H1 (cell line): ENCODE data around the gene NXPH1. TPM values are rescaled to one million over a fixed set of nuclear protein-coding genes. Genes with fewer than 3 reads are reported as not detected.

Experiments
- CTCF ChIA-PET: fragments of 300-600 bp; sonication (Branson Sonifier 250); formaldehyde crosslinking; loops from one replicate; lab custom pipeline; 2021; ENCODE audit not compliant: partially characterized antibody; lab: Charles Lee
- POLR2A ChIA-PET: fragments of 300-600 bp; sonication (Branson Sonifier 250); formaldehyde crosslinking; loops from one replicate; lab custom pipeline; 2021; ENCODE audit warnings: inconsistent platforms; ENCODE audit not compliant: partially characterized antibody; lab: Charles Lee
- DNase-seq, 2 experiments: peaks; one replicate each; pipeline versions ENCODE4 v3.0.0 to v3.0.0-alpha.2; 2010 to 2022; ENCODE audit warnings: low spot score in 2 of 2, low read depth in 1 of 2, mixed read lengths in 1 of 2
- FAIRE-seq: peaks from 2 replicates; lab custom pipeline; 2011; peaks lifted over from hg19 to GRCh38; lab: Jason Lieb, UNC
- H2AFZ ChIP-seq: 2 replicates; pipeline ENCODE4 v1.8.1; 2012; ENCODE audit warnings: low read length, inconsistent platforms
- H2AK5ac ChIP-seq: 2 replicates; pipeline ENCODE4 v1.6.1; 2013; ENCODE audit warnings: low read depth, low read length
- H2BK120ac ChIP-seq: replicated peaks from 2 replicates; pipeline ENCODE3; 2013; ENCODE audit warnings: low read depth, low read length, inconsistent platforms
- H2BK12ac ChIP-seq: 2 replicates; pipeline ENCODE4 v1.6.1; 2013; ENCODE audit warnings: low read depth, low read length
- H2BK15ac ChIP-seq: 2 replicates; pipeline ENCODE4 v1.6.1; 2013; ENCODE audit warnings: low read length
- H2BK20ac ChIP-seq: 2 replicates; pipeline ENCODE4 v1.6.1; 2013; ENCODE audit warnings: low read length
- H2BK5ac ChIP-seq: 2 replicates; pipeline ENCODE4 v1.6.1; 2013; ENCODE audit warnings: low read depth, low read length
- H3K14ac ChIP-seq: 2 replicates; pipeline ENCODE4 v1.6.1; 2013; ENCODE audit warnings: inconsistent platforms; ENCODE audit not compliant: insufficient read length
- H3K18ac ChIP-seq: 2 replicates; pipeline ENCODE4 v1.6.1; 2013; ENCODE audit warnings: low read length; ENCODE audit errors: extremely low read depth
- H3K23ac ChIP-seq: 2 replicates; pipeline ENCODE4 v1.6.1; 2013; ENCODE audit warnings: inconsistent platforms; ENCODE audit not compliant: insufficient read length
- H3K23me2 ChIP-seq: 2 replicates; pipeline ENCODE4 v1.6.1; 2013; ENCODE audit warnings: low read depth, low read length
- H3K27ac ChIP-seq: 2 replicates; pipeline ENCODE4 v1.6.1; 2011; ENCODE audit warnings: low read depth, low read length, inconsistent platforms
- H3K27me3 ChIP-seq, 4 experiments: replicated peaks in 1 of 4; 1 replicate in 1 of 4; 2 replicates in 3 of 4; pipeline versions ENCODE4 v1.6.1 to v1.8.1; 2011 to 2013; ENCODE audit warnings: low read length in 3 of 4, mild to moderate bottlenecking in 3 of 4, inconsistent platforms in 2 of 4, mixed read lengths in 2 of 4, moderate library complexity in 1 of 4; ENCODE audit not compliant: control insufficient read depth in 3 of 4, insufficient read depth in 3 of 4; ENCODE audit errors: extremely low read depth in 1 of 4
- H3K36me3 ChIP-seq, 4 experiments: 2 replicates each; pipeline versions ENCODE4 v1.6.1 to v1.8.1; 2011 to 2013; ENCODE audit warnings: mild to moderate bottlenecking in 4 of 4, low read length in 3 of 4, moderate library complexity in 2 of 4, control low read depth in 1 of 4, inconsistent platforms in 1 of 4; ENCODE audit not compliant: insufficient read depth in 4 of 4, control insufficient read depth in 2 of 4
- H3K4ac ChIP-seq: replicated peaks from 2 replicates; pipeline ENCODE3; 2013; ENCODE audit warnings: low read length, low read depth, mixed read lengths, inconsistent platforms; ENCODE audit not compliant: insufficient read length
- H3K4me1 ChIP-seq, 4 experiments: replicated peaks in 1 of 4; 1 replicate in 1 of 4; 2 replicates in 3 of 4; pipeline versions ENCODE4 v1.6.1 to v1.8.1; 2011 to 2013; ENCODE audit warnings: low read length in 3 of 4, inconsistent platforms in 2 of 4, mixed read lengths in 1 of 4; ENCODE audit not compliant: insufficient read depth in 4 of 4, control insufficient read depth in 3 of 4
- H3K4me2 ChIP-seq, 2 experiments: 2 replicates each; pipeline versions ENCODE4 v1.6.1 to v1.8.1; 2011 to 2013; ENCODE audit warnings: low read depth in 2 of 2, low read length in 2 of 2, control low read depth in 1 of 2, inconsistent platforms in 1 of 2, mild to moderate bottlenecking in 1 of 2; ENCODE audit not compliant: insufficient read depth in 1 of 2
- H3K4me3 ChIP-seq, 4 experiments: fragments of 200-600, 300-600 bp in 1 of 4; sonication (generic), shearing (Covaris generic), sonication (Bioruptor Twin) in 1 of 4; 2 replicates each; pipeline versions ENCODE4 v1.5.1 to v1.8.1; 2011 to 2016; ENCODE audit warnings: low read length in 4 of 4, low read depth in 3 of 4, control low read depth in 2 of 4, inconsistent platforms in 2 of 4, mild to moderate bottlenecking in 2 of 4, mixed read lengths in 1 of 4, moderate library complexity in 1 of 4; ENCODE audit not compliant: insufficient read depth in 2 of 4; ENCODE audit errors: extremely low read depth in 1 of 4
- H3K56ac ChIP-seq: replicated peaks from 2 replicates; pipeline ENCODE3; 2013; ENCODE audit warnings: low read depth, mild to moderate bottlenecking, mixed read lengths, low read length, inconsistent platforms; ENCODE audit not compliant: insufficient read length
- H3K79me1 ChIP-seq: 2 replicates; pipeline ENCODE4 v1.6.1; 2013; ENCODE audit warnings: low read depth, low read length, control low read depth
- H3K79me2 ChIP-seq, 2 experiments: 2 replicates each; pipeline versions ENCODE4 v1.6.1 to v1.8.1; 2012 to 2013; ENCODE audit warnings: low read length in 2 of 2, mild to moderate bottlenecking in 2 of 2, inconsistent platforms in 1 of 2; ENCODE audit not compliant: insufficient read depth in 2 of 2, control insufficient read depth in 1 of 2
- H3K9ac ChIP-seq, 4 experiments: replicated peaks in 1 of 4; 1 replicate in 1 of 4; 2 replicates in 3 of 4; pipeline versions ENCODE4 v1.6.1 to v1.8.1; 2011 to 2013; ENCODE audit warnings: low read depth in 3 of 4, low read length in 3 of 4, control low read depth in 2 of 4, mild to moderate bottlenecking in 2 of 4, moderate library complexity in 2 of 4, inconsistent platforms in 1 of 4; ENCODE audit errors: extremely low read depth in 1 of 4
- H3K9me3 ChIP-seq, 2 experiments: 2 replicates each; pipeline versions ENCODE4 v1.6.1 to v1.8.1; 2012 to 2013; ENCODE audit warnings: mild to moderate bottlenecking in 2 of 2, moderate library complexity in 2 of 2, control low read depth in 1 of 2, inconsistent platforms in 1 of 2, low read depth in 1 of 2, low read length in 1 of 2, mixed read lengths in 1 of 2; ENCODE audit not compliant: insufficient read depth in 2 of 2
- H4K20me1 ChIP-seq, 2 experiments: replicated peaks in 1 of 2; 2 replicates each; pipeline versions ENCODE3 to v1.8.1; 2011 to 2013; ENCODE audit warnings: inconsistent platforms in 2 of 2, low read length in 2 of 2, mild to moderate bottlenecking in 1 of 2; ENCODE audit not compliant: insufficient read depth in 2 of 2, control insufficient read depth in 1 of 2
- H4K5ac ChIP-seq: 2 replicates; pipeline ENCODE4 v1.6.1; 2013; ENCODE audit warnings: low read length, low read depth, mixed read lengths, inconsistent platforms; ENCODE audit not compliant: insufficient read length
- H4K8ac ChIP-seq: 2 replicates; pipeline ENCODE4 v1.8.0; 2013; ENCODE audit warnings: mild to moderate bottlenecking, moderate library complexity, low read length, inconsistent platforms; ENCODE audit not compliant: insufficient read depth; ENCODE audit errors: extremely low read depth
- H4K91ac ChIP-seq: replicated peaks from 2 replicates; pipeline ENCODE3; 2013; ENCODE audit warnings: low read length, mixed read lengths, inconsistent platforms; ENCODE audit not compliant: insufficient read length
- CBX8 ChIP-seq: fragments of 300-800, 300-1000 bp; sonication (generic); IDR thresholded peaks from 2 replicates; pipeline ENCODE4 v1.7.1; 2016; ENCODE audit warnings: low read depth, low read length, borderline replicate concordance
- CTBP2 ChIP-seq: IDR thresholded peaks from 2 replicates; pipeline ENCODE4 v1.7.0; 2011; ENCODE audit warnings: borderline replicate concordance, mild to moderate bottlenecking, moderate library complexity, mixed read lengths, low read length; ENCODE audit not compliant: insufficient read depth, insufficient read length
- SP1 ChIP-seq: IDR thresholded peaks from 2 replicates; pipeline ENCODE4 v1.6.1; 2011; ENCODE audit warnings: low read depth, low read length
- WGBS, 2 experiments: shearing (Covaris generic) in 1 of 2; methylation state at CpG; one replicate each; pipeline versions ENCODE4 v1.1.6 to v1.1.7; 2013 to 2015; ENCODE audit warnings: low lambda C conversion rate in 2 of 2, mixed read lengths in 2 of 2, inconsistent platforms in 1 of 2, low coverage in 1 of 2, missing lambda C conversion rate in 1 of 2; ENCODE audit not compliant: insufficient replicate concordance in 2 of 2, insufficient coverage in 1 of 2, insufficient read length in 1 of 2; ENCODE audit errors: extremely low coverage in 1 of 2, missing lambda C conversion rate in 1 of 2; 5-methylcytosine and 5-hydroxymethylcytosine counted together
- polyA plus RNA-seq, 7 experiments: library from polyadenylated mRNA; depleted of rRNA in 3 of 7; stranded (reverse) in 5 of 7; unstranded in 2 of 7; fragments of >200 nt in 5 of 7; fragments of 200-250 nt in 2 of 7; gene quantifications; 1 replicate in 5 of 7; 2 replicates in 1 of 7; 4 replicates in 1 of 7; pipeline versions ENCODE4 v1.2.1 to v1.2.3, GENCODE V29; 2011 to 2013; ENCODE audit warnings: missing spikeins in 2 of 7, mixed read lengths in 2 of 7
- total RNA-seq: library from RNA; stranded (reverse); fragmentation: NEBNext Ultra II Directional; extraction: Animal tissue kit (Norgen Biotek cat#: 25700); gene quantifications from 2 replicates; pipeline ENCODE4 v1.2.1, GENCODE V29; 2021

The NXPH1 gene
- total and polyA plus RNA-seq, 2 of the 8 experiments (the other 6 are each of a cell fraction or from before 2014, with no cell fraction given), result 0.14 to 1.0 TPM

- Histone ChIP-seq H3K56ac (no peak overlapping the region), H2BK20ac (no peak overlapping the region), H3K27me3 (peaks cover 65 to 89% (median 86%) of the 10 kb centered on the region in 4 experiments), H3K23ac (no peak overlapping the region), H3K27ac (no peak overlapping the region), H3K79me2 (no peaks in the 10 kb centered on the region), H4K5ac (no peak overlapping the region), H2AFZ (no peak overlapping the region), H2AK5ac (no peak overlapping the region), H2BK5ac (no peak overlapping the region), H2BK120ac (no peak overlapping the region), H3K4me2 (peak overlapping the region; percentile 70 to 81), H3K4me3 (peak overlapping the region in 1 of 4 experiments; percentile 70; a peak in 2 of 8 replicates), H2BK15ac (no peak overlapping the region), H4K8ac (no peak overlapping the region), H3K36me3 (no peaks in the 10 kb centered on the region), H3K9ac (no peak overlapping the region), H3K9me3 (no peaks in the 10 kb centered on the region), H2BK12ac (no peak overlapping the region), H4K20me1 (peaks cover 0 to 18% of the 10 kb centered on the region in 2 experiments), H4K91ac (no peak overlapping the region), H3K18ac (no peak overlapping the region), H3K4ac (no peak overlapping the region), H3K14ac (no peak overlapping the region), H3K79me1 (no peaks in the 10 kb centered on the region), H3K23me2 (peaks cover 38% of the 10 kb centered on the region), H3K4me1 (peaks cover 2 to 30% (median 13%) of the 10 kb centered on the region in 4 experiments; a peak in 6 of 7 replicates)
- POLR2A ChIA-PET, result no interaction called here
- FAIRE-seq, result no peak
- WGBS, 2 experiments, result 14% methylated on average over 8 of the region's 8 CpGs; no CpG with 5 or more reads in 1 of the 2 experiments
- TF ChIP-seq SP1 (no peak), CTBP2 (no peak), CBX8 (peak; percentile 57; the same call in 1 of the 2 replicates)
- CTCF ChIA-PET, result interaction anchor here (1.2 to 6.1 kb wide), 2 partner anchors 286 to 348 kb away, joined by 5 to 38 read pairs; no protein-coding TSS in a partner anchor
- DNase-seq, result no peak
Observed at GRCh38 chr7:8437606-8438005, 4.2 kb downstream of the NXPH1 start.
